Adipose tissue (tissue), 3 donors: ENCODE measurements around the gene NOD1. TPM values are rescaled to one million over a fixed set of nuclear protein-coding genes. Genes with fewer than 3 reads are reported as not detected.
"Not testable (repeated sequence)": the region's sequence is repeated elsewhere in the genome, so short reads cannot be mapped to it uniquely, and the experiment has no call there.

Experiments
- H3K27ac ChIP-seq: one replicate; pipeline ENCODE4 v1.5.1; 2013; ENCODE audit warnings: low read depth, low read length
- WGBS, 3 donors: extraction: QIAGEN DNeasy Blood & Tissue Kit; methylation state at CpG; one replicate each; pipeline ENCODE4 v1.1.7; 2013; 5-methylcytosine and 5-hydroxymethylcytosine counted together
- polyA plus RNA-seq, 3 donors: library from polyadenylated mRNA; stranded (reverse); fragments of 200-250 nt; gene quantifications; one replicate each; pipeline ENCODE4 v1.2.3, GENCODE V29; 2013
- donor health status: healthy with polysubstance abuse.
- donor health status: Bipolar disorder and iron deficiency.
- donor health status: healthy.

NOD1 gene, protein sequence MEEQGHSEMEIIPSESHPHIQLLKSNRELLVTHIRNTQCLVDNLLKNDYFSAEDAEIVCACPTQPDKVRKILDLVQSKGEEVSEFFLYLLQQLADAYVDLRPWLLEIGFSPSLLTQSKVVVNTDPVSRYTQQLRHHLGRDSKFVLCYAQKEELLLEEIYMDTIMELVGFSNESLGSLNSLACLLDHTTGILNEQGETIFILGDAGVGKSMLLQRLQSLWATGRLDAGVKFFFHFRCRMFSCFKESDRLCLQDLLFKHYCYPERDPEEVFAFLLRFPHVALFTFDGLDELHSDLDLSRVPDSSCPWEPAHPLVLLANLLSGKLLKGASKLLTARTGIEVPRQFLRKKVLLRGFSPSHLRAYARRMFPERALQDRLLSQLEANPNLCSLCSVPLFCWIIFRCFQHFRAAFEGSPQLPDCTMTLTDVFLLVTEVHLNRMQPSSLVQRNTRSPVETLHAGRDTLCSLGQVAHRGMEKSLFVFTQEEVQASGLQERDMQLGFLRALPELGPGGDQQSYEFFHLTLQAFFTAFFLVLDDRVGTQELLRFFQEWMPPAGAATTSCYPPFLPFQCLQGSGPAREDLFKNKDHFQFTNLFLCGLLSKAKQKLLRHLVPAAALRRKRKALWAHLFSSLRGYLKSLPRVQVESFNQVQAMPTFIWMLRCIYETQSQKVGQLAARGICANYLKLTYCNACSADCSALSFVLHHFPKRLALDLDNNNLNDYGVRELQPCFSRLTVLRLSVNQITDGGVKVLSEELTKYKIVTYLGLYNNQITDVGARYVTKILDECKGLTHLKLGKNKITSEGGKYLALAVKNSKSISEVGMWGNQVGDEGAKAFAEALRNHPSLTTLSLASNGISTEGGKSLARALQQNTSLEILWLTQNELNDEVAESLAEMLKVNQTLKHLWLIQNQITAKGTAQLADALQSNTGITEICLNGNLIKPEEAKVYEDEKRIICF
- polyA plus RNA-seq, result 10 to 100 TPM in 2 of 3 donors, 1 to 10 TPM in 1; 2.7 to 24.1 (median 18.8) TPM

DNA sequence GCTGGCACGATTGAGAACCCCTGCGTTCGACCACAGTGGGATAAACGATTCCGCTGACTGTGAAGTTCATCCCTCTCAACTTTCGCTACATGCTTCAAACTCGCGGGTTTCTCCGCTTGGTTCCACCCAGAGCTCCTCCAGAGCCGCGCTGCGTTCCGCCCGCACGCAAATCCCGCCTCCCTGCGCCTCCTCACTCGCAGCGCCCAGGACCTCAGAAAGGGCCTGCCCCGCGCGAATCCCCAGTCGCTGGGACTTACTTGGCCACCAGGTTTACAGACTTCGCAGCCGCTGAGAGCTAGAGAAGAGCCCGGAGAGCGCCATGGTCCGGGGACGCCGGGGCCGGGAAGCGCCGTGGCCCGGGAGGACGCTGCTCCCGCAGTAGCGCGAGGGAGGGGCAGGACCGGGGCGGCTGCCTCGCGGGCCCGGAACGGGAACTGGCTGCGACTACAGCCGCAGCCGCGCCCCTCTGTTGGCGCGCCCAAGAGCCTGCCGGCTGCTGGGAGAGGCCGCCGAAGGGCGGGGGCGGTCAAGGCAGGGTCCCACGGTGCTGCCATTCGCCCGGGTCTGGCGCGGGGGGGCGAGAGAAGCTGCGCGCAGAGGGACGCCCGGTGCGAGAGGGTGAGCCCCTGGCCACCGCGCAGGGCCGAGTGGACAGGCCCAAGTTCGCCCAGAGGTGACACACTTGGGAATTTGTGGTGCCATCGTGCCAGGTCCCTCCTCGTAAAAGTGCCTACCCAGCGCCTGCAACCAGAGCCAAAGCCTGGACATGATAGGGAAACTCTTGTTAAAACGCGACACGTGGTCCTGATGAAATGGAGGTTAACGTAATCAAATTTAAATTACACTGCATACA lies at the start of gene NOD1:
TSS of gene NOD1 (minus strand) at position 436 of the 853 bp plus-strand sequence. CDS start 21,863 bp downstream, outside the sequence.
- peak within 1 kb of the TSS; percentile 7 for H3K27ac ChIP-seq
- 0 to 2% (median 1%) methylated on average over 64 to 77 of the region's 77 CpGs for WGBS, 3 donors

DNA sequence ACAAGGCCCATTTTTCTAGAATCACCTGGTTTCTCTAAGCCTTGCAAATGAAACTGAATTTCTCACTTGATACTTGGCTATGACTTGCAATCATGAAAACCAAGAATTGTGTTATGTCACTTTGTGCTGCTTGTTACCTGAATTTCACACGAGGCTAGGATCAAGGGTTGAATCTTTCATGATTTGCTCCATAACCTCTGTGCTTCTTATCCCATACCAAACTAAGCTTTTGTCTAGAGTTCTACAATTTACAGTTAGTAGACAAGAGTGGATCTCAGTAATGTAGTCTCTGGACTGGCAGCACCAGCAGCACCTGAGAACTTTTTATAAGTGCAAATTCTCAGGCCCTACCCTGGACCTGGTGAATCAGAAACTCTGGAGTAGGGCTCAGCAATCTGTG lies 48.7 kb upstream of the NOD1 start:
- WGBS, 3 donors, result 79 to 88% (median 82%) methylated on average over 1 of the region's 1 CpG

DNA sequence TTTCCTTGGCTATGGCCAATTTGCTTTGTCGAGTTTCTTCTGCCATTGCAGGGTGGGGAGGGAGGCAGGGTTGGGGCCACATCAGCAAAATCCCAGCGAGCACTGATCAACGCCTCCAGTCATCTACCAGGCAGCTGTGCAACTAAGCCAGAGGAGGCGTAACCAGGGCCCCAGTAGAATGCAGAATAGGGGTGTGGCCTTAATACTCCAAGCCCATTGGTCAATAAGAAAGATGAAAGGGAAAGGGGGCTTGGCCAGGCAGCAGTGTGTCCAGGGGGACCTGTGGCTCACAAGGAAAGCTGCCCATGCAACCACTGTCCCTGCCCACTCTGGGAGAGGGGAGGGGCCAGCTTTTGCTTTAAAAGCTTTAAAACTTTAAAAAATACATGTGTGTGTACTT lies 47.6 kb upstream of the NOD1 start:
- WGBS, 3 donors, result 93 to 95% (median 95%) methylated on average over 4 of the region's 4 CpGs

More for the DNA sequence above, 48.7 kb upstream of the NOD1 start:
- H3K27ac ChIP-seq, result not testable (repeated sequence)

DNA sequence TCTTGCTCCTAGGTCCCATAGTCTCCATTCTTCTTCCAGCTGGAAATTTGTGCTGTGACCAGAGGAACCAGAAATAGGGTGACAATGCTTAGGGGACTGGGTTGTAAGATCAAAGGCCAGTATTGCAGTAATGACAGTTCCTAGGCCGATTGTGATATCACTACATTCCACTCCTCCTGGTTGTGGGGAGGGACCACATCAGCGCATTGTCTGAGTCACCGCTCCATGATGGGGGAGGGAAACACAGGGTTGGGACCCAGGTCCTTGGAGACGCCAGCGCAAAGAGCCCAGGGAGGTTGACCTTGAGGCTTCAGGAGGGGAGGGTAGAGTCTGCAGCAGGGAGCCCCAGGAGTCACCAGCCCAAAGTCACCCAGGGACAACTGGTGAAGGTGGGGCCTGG lies 46.8 kb upstream of the NOD1 start:
- H3K27ac ChIP-seq, result no peak overlapping the region
- WGBS, 3 donors, result 69 to 94% (median 92%) methylated on average over 5 of the region's 5 CpGs

More for the DNA sequence above, 47.6 kb upstream of the NOD1 start:
- no peak overlapping the region for H3K27ac ChIP-seq

DNA sequence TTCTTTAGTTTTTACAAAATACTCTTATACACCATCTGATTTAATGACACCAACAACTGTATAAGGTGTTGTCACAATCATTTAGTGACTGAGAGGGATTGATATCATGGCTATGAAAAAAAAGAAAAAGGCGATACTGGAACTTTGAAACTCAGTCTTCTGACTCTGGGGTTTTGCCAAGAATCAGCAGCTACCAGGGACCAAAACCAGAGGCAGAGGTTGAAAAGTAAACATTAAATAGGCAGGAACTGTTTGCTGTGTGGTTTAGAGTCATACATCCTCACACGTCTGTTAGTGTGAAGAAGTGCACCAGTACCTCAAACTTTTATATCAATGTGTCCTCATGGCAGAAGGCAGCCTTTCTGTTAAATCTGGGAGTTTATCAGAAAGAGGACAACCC lies 46.0 kb upstream of the NOD1 start:
- no peak overlapping the region for H3K27ac ChIP-seq
- 35 to 80% (median 66%) methylated on average over 2 of the region's 2 CpGs for WGBS, 3 donors

DNA sequence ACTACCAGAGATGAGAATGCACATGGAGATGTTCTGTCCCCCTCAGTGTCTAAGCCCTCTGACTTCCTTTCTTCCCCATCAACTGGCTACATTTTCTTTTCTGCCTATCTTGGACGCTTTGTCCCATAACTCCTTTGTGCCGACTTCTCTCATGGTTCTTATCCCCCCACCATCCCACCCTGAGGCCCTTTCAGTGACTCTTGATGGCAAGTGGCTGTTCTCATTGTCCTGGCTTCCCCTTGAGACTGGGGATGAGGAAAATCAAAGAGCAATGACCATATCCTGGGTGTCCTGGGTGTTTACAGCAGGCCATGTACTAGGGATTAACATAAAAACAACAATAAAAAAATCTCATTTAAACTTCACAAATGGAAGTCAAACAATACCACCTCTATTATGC lies 44.9 kb upstream of the NOD1 start:
- 91 to 96% (median 94%) methylated on average over 2 of the region's 2 CpGs for WGBS, 3 donors
- H3K27ac ChIP-seq, result no peak overlapping the region

DNA sequence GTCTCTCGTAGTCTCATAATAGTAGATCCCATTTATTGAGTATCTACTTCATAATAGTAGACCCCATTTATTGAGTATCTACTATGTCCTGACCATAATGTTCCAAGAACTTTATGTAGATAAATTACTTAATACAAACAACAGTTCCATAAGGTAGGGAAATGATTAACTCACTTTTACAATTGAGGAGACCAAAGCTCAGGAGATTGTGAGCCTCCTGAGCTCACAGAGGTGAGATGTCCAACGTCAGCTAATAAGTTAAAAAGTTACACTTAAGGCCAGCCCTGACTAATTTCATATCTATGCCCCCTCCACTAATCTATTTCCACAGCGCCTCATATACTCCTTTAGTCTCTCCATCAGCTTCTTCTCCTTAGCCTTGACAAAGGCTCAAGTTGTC lies 43.6 kb upstream of the NOD1 start:
- no peak overlapping the region for H3K27ac ChIP-seq
- WGBS, 3 donors, result 81 to 99% (median 95%) methylated on average over 3 of the region's 3 CpGs

DNA sequence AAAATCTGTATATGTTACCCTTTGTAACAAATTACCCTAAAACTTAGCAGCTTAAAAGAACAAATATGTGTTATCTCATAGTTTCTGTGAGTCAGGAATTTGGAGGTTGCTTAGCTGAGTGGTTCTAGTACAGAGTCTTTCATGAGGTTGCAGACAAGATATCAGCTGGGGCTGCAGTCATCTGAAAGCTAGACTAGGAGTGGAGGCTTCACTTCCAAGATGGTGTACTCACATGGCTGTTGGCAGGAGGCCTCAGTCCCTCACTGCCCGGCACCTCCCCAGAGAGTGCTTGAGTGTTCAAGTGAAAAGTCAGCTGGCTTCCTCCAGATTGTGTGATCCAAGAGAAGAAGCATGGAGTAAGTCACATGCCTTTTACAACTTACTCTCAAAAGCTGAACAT lies 42.9 kb upstream of the NOD1 start:
- WGBS, 3 donors, result 32 to 75% (median 51%) methylated on average over 1 of the region's 1 CpG
- no peak overlapping the region for H3K27ac ChIP-seq

DNA sequence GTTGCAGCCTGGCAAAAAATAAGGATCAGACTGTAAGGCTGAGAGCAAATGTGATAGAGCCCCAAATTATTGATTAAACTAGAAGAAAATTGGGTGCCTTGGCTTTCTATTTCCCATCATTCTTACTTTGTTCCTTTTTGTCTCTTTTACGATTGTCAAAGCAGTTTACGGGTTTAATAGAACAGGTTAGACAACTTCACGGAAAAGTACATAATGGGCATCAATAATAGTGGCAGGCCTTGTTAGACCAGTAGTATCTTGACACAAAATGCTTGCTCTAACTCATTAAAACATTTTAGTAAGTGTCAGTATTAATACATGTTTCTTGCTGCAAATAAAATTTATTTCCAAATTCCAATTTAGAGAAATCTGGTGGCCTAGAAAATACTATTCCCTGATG lies 40.5 kb upstream of the NOD1 start:
- WGBS, 3 donors, result 40 to 96% (median 95%) methylated on average over 3 of the region's 3 CpGs
- H3K27ac ChIP-seq, result no peak overlapping the region

DNA sequence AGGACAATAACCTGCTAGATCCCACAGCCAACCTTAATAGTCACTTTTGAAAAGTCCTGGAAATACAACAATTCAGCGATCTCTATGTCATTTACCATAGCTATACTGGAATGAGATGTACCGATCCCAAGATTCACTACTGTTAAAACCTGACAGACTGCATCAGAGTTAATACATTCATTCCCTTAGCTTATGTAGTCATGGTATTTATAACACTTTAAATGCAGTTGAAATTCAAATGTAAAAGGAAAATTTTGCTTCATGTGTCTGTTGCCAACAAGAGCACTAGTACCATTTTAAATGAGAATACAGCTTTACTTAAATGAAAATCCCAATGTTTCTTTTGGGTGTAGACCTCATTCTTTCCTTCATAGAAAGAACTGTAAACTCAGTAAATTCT lies 37.2 kb upstream of the NOD1 start:
- H3K27ac ChIP-seq, result no peak overlapping the region
- 91 to 97% (median 95%) methylated on average over 2 of the region's 2 CpGs for WGBS, 3 donors

DNA sequence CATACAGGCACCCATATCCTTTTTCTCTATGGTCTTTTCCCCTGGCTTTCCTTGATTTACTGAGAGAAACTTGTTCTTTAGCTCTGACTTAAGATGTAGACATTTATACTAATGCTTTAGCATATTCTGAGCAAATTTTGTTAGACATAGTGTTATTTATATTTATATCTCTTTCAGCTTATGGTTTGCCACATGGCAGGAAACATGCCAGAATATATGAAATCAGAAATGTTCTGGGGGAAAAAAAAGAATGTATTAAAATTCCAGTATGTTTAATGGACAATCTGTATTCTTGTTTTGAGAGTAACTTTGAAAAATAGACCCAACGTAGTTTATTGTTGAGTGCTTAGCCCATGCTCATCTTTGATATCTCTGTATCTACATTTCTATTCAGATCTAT lies 36.2 kb upstream of the NOD1 start:
- WGBS, 3 donors, result 95 to 100% (median 96%) methylated on average over 1 of the region's 1 CpG
- no peak overlapping the region for H3K27ac ChIP-seq

DNA sequence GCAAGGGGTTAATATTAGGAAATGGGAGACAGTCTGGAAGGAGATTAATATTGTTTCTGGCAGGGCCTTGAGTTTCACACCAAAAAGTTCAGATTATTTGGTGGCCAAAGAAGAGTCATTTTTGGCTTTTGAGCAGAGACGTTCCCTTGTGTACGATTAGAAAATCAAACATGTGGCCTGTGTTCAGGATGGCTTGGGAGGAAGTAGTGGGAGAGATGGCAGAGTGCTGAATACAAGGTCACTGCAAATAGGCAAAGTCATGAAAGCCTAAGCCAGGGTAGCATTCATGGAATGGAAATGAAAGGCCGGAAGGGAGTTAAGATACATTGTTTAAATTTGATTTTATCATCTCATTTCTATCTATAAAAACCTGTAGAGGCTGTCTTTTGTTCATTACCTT lies 35.6 kb upstream of the NOD1 start:
- H3K27ac ChIP-seq, result no peak overlapping the region
- WGBS, 3 donors, result 58 to 69% (median 61%) methylated on average over 3 of the region's 3 CpGs

DNA sequence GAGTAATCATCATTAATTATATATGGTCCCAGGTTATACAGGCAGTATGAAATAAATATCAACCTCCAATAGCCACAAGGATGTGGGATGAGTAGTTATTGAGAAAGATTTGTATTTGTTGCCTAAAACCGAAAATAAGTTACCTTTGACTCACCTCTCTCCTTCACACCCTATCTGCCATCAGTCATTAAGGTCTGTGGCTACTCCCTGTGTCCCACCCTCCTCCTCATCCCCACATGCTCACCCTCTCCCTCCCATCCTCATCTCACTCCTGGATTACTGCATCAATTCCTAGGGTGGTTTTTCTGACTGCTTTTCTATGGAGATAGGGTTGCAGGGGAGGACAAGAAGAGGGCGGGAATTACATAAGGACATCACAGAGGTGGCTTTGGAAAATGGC lies 35.2 kb upstream of the NOD1 start:
- H3K27ac ChIP-seq, result no peak overlapping the region
- 76 to 88% (median 80%) methylated on average over 2 of the region's 2 CpGs for WGBS, 3 donors

DNA sequence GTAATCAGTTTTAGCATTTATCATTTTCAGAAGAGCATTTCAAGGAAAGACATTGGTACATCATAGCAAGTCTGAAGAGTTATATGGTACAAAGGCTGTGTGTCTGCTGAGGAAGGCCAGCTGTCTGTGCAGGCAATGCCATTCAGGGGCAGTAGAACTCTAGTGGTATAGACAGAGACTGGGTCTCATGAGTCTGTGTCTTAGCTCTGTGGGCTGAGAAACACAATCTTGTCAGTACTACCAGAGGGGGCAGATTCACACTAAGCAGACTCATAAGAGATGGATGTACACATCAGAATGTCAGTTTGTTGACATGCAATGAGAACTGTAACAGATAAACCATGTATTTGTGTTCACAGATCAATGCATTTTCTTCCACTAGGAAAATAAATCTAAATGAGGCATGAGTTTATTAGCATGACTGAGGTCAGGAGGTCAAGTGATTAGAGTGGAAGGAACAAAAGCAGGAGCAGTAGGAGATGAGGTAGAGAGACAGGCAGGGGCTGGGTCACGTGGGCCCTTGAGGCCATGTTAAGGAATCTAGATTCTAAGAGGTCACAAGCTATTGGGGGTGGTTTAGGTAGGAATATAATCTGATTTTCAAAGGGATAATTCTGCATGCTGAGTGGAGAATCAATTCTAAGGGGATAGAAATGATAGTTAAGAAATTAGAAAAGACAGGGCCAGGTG lies 33.5 kb upstream of the NOD1 start:
- H3K27ac ChIP-seq, result no peak overlapping the region
- 95 to 96% (median 96%) methylated on average over 1 of the region's 1 CpG for WGBS, 3 donors

DNA sequence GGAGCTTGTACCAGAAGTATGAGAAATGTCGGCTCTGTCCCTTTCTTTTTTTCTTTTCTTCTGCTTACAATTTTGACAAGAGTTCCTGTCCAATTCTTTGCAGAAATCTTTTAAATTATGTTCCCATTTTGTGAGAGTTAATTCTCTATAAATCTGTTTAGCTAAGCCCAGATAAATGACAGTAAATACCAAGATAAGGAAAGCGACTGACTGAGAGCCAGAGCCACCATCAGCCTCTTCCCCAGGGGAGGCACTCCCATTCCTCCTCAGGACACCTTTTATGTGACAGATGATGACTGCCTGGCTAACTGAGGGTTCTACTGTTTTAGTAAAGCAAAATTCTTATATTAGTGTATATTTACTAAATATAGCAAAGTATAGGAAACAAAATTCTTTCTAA lies 32.9 kb upstream of the NOD1 start:
- no peak overlapping the region for H3K27ac ChIP-seq
- 66 to 96% (median 89%) methylated on average over 2 of the region's 2 CpGs for WGBS, 3 donors

DNA sequence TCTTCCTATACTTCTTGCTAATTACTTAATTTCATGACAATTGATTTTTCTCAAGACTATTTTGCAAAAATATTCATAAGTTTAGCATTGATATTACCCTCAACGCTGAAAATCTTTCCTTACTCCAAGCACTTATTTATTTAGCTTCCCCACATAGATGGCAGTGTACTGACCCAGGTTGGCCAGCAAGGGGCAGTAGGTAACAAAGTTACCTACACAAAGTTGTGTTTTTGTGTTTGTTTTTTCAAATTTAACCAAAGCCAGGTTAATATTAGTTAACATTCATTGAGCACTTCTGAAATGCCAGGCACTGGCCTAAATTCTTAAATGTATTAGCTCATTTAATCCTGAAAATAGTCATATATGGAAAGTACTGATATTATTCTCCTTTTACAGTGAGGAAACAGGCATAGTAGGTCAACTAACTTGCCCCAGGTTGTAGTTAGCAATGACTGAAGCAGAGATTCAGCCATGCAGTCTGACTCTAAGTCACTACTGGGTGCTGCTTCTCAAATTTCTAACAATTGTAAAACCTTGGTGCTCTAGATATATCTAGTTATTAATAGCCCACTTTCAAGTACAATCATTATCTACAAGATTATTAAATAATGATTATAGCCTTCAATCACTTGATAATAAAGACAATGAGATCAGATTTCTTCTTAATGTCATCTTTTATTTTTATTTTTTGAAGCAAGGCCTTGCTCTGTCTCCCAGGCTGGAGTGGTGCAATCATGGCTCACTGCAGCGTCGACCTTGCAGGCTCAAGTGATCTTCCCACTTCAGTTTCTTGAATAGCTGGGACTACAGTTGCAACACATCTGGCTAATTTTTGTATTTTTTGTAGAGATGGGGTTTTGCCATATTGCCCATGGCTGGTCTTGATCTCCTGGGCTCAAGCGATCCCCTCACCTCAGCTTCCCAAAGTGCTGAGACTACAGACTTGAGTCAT lies 31.8 kb upstream of the NOD1 start:
- H3K27ac ChIP-seq, result no peak overlapping the region
- 53 to 69% (median 55%) methylated on average over 4 of the region's 4 CpGs for WGBS, 3 donors
